HG02970 (cell line): ENCODE measurements around the gene KIT.

Source experiments
- ATAC-seq: cut with Tn5 transposase; IDR thresholded peaks from one replicate; pipeline ENCODE4 v1.9.1; 2021; ENCODE audit warnings: mild to moderate bottlenecking, moderate library complexity, moderate number of reproducible peaks; ENCODE audit not compliant: unreplicated experiment, low FRiP score

Gene KIT

GRCh38 chr4:54741202-54741601 is 83.4 kb downstream of the KIT start:
- ATAC-seq = no peak

- no peak for ATAC-seq
These were observed 85.1 kb downstream of the KIT start for GRCh38 chr4:54742636-54743399.

GRCh38 chr4:54743562-54743961 is 85.8 kb downstream of the KIT start:
- ATAC-seq = no peak

GRCh38 chr4:54744487-54744886 is 86.7 kb downstream of the KIT start:
- ATAC-seq = no peak

GRCh38 chr4:54745031-54745770 is 87.4 kb downstream of the KIT start:
- ATAC-seq = no peak

GRCh38 chr4:54746218-54746617 is 88.5 kb downstream of the KIT start:
- ATAC-seq = no peak

GRCh38 chr4:54750341-54750740 is 92.6 kb downstream of the KIT start:
- no peak for ATAC-seq

- no peak for ATAC-seq
These were observed 96.6 kb downstream of the KIT start for GRCh38 chr4:54754394-54754793.

- ATAC-seq = no peak
These were observed 106.7 kb downstream of the KIT start for GRCh38 chr4:54764476-54764875.

- no peak for ATAC-seq
These were observed 109.6 kb downstream of the KIT start for GRCh38 chr4:54767376-54767775.

GRCh38 chr4:54773022-54773421 is 115.3 kb downstream of the KIT start:
- no peak for ATAC-seq

GRCh38 chr4:54779036-54779435 is 121.3 kb downstream of the KIT start:
- no peak for ATAC-seq

- no peak for ATAC-seq
These were observed 121.9 kb downstream of the KIT start for GRCh38 chr4:54779476-54780148.

- no peak for ATAC-seq
These were observed 122.4 kb downstream of the KIT start for GRCh38 chr4:54780149-54780495.

GRCh38 chr4:54781756-54782155 is 124.0 kb downstream of the KIT start:
- ATAC-seq = no peak

GRCh38 chr4:54783402-54784110 is 125.8 kb downstream of the KIT start:
- ATAC-seq = no peak

GRCh38 chr4:54784161-54784671 is 126.5 kb downstream of the KIT start:
- ATAC-seq = no peak
